HG03095 (cell line): Measurements from ENCODE around the gene FGGY.
"Not testable (repeated sequence)": the region's sequence is repeated elsewhere in the genome, so short reads cannot be mapped to it uniquely, and the experiment has no call there.

ENCODE experiments used
- ATAC-seq: cut with Tn5 transposase; IDR thresholded peaks from one replicate; pipeline ENCODE4 v1.9.1; 2021; ENCODE audit warnings: moderate library complexity; ENCODE audit not compliant: unreplicated experiment

The FGGY gene

GRCh38 chr1:59504276-59504675, 207.4 kb downstream of the FGGY start:
- ATAC-seq, result no peak

- ATAC-seq, result no peak
These were observed 208.7 kb downstream of the FGGY start for GRCh38 chr1:59505596-59506028.

- ATAC-seq, result peak; percentile 75
These were observed 210.1 kb downstream of the FGGY start for GRCh38 chr1:59506952-59507351.

- no peak for ATAC-seq
These were observed 212.5 kb downstream of the FGGY start for GRCh38 chr1:59509341-59509875.

GRCh38 chr1:59510249-59510648, 213.4 kb downstream of the FGGY start:
- ATAC-seq, result no peak

GRCh38 chr1:59511476-59512465, 214.9 kb downstream of the FGGY start:
- ATAC-seq, result no peak

GRCh38 chr1:59512702-59513101, 215.8 kb downstream of the FGGY start:
- ATAC-seq, result no peak

- ATAC-seq, result no peak
These were observed 217.4 kb downstream of the FGGY start for GRCh38 chr1:59514061-59514909.

- no peak for ATAC-seq
These were observed 220.0 kb downstream of the FGGY start for GRCh38 chr1:59516881-59517280.

GRCh38 chr1:59520194-59520593, 223.3 kb downstream of the FGGY start:
- no peak for ATAC-seq

- no peak for ATAC-seq
These were observed 224.0 kb downstream of the FGGY start for GRCh38 chr1:59520827-59521418.

GRCh38 chr1:59521456-59521855, 224.6 kb downstream of the FGGY start:
- no peak for ATAC-seq

- no peak for ATAC-seq
These were observed 226.1 kb downstream of the FGGY start for GRCh38 chr1:59522925-59523505.

GRCh38 chr1:59523745-59524450, 227.0 kb downstream of the FGGY start:
- ATAC-seq, result no peak

- ATAC-seq, result no peak
These were observed 229.3 kb downstream of the FGGY start for GRCh38 chr1:59526240-59526639.

GRCh38 chr1:59528471-59528870, 231.6 kb downstream of the FGGY start:
- ATAC-seq, result no peak

- no peak for ATAC-seq
These were observed 232.0 kb downstream of the FGGY start for GRCh38 chr1:59528900-59529299.

GRCh38 chr1:59530119-59530518, 233.2 kb downstream of the FGGY start:
- ATAC-seq, result no peak

- no peak for ATAC-seq
These were observed 235.2 kb downstream of the FGGY start for GRCh38 chr1:59532102-59532501.

- not testable (repeated sequence) for ATAC-seq
These were observed 241.6 kb downstream of the FGGY start for GRCh38 chr1:59538476-59538875.
